Colonic mucosa (tissue), 4 donors: ENCODE measurements around the gene CDH1. TPM values are rescaled to one million over a fixed set of nuclear protein-coding genes. Genes with fewer than 3 reads are reported as not detected.
A peak's percentile ranks its signal among the peaks of the same experiment; 100 is the strongest.

Experiments
- DNase-seq: peaks from one replicate; pipeline ENCODE4 v3.0.0-alpha.2; 2020
- H3K27ac ChIP-seq: fragments of 200-600 bp; one replicate; pipeline ENCODE4 v1.8.0; 2021
- H3K27me3 ChIP-seq: fragments of 200-600 bp; one replicate; pipeline ENCODE4 v1.8.0; 2021
- H3K36me3 ChIP-seq: fragments of 200-600 bp; one replicate; pipeline ENCODE4 v1.8.0; 2021
- H3K4me1 ChIP-seq: fragments of 200-600 bp; one replicate; pipeline ENCODE4 v1.8.0; 2021; ENCODE audit warnings: mild to moderate bottlenecking
- H3K4me3 ChIP-seq: fragments of 200-600 bp; one replicate; pipeline ENCODE4 v1.8.0; 2021
- H3K9ac ChIP-seq, 2 donors: one replicate each; pipeline ENCODE4 v1.7.0; 2013; ENCODE audit warnings: control low read depth in 2 of 2, low read depth in 2 of 2, low read length in 2 of 2
- H3K9me3 ChIP-seq: fragments of 200-600 bp; one replicate; pipeline ENCODE4 v1.8.0; 2021
- intact Hi-C: fragments of 100-400 bp; cut with DNase I; formaldehyde crosslinking; loops from one replicate; pipeline ENCODE4 v1.14.1; 2022
- total RNA-seq, 2 donors: library from RNA; stranded (reverse); fragmentation: NEBNext Ultra II Directional in 1 of 2; extraction: Animal tissue kit (Norgen Biotek cat#: 25700) in 1 of 2; gene quantifications; one replicate each; pipeline ENCODE4 v1.2.1, GENCODE V29; 2021
- TF ChIP-seq, protein P1 (sequence below): fragments of 200-600 bp; IDR thresholded peaks from one replicate; pipeline ENCODE4 v1.8.0; 2022; ENCODE audit warnings: antibody characterized with exemption, mild to moderate bottlenecking
- donor health status: healthy.
- donor health status: DM: no; HTN: no; CAD: no.
- donor health status: DM: no; HTN: no; CAD: no.

CDH1 gene
- total RNA-seq, 2 donors from 2014 or later: 494 to 519 TPM

DNA sequence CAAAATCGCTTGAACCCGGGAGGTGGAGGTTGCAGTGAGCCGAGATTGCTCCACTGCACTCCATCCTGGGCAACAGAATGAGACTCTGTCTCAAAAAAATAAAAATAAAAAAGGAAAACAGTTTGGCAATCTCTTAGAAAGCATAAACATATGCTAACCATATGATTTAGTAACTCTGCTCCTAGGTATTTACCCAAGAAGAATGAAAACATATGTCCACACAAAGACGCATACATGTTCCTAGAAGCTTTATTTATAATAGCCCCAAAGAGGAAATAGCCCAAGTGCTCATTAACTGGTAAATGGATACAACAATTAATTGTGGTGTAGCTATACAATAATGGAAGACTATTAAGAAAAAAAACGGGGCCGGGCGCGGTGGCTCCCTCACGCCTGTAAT is 18.5 kb upstream of the CDH1 start:
- DNase-seq: no peak
- H3K27ac ChIP-seq: no peak overlapping the region
- no peaks in the 10 kb centered on the region for H3K36me3 ChIP-seq
- intact Hi-C loops: no loop called here
- no peak overlapping the region for H3K4me3 ChIP-seq
- TF ChIP-seq, protein P1, sequence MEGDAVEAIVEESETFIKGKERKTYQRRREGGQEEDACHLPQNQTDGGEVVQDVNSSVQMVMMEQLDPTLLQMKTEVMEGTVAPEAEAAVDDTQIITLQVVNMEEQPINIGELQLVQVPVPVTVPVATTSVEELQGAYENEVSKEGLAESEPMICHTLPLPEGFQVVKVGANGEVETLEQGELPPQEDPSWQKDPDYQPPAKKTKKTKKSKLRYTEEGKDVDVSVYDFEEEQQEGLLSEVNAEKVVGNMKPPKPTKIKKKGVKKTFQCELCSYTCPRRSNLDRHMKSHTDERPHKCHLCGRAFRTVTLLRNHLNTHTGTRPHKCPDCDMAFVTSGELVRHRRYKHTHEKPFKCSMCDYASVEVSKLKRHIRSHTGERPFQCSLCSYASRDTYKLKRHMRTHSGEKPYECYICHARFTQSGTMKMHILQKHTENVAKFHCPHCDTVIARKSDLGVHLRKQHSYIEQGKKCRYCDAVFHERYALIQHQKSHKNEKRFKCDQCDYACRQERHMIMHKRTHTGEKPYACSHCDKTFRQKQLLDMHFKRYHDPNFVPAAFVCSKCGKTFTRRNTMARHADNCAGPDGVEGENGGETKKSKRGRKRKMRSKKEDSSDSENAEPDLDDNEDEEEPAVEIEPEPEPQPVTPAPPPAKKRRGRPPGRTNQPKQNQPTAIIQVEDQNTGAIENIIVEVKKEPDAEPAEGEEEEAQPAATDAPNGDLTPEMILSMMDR: no peak
- H3K27me3 ChIP-seq: no peaks in the 10 kb centered on the region
- H3K4me1 ChIP-seq: no peaks in the 10 kb centered on the region
- no peaks in the 10 kb centered on the region for H3K9me3 ChIP-seq
- no peak overlapping the region for H3K9ac ChIP-seq

DNA sequence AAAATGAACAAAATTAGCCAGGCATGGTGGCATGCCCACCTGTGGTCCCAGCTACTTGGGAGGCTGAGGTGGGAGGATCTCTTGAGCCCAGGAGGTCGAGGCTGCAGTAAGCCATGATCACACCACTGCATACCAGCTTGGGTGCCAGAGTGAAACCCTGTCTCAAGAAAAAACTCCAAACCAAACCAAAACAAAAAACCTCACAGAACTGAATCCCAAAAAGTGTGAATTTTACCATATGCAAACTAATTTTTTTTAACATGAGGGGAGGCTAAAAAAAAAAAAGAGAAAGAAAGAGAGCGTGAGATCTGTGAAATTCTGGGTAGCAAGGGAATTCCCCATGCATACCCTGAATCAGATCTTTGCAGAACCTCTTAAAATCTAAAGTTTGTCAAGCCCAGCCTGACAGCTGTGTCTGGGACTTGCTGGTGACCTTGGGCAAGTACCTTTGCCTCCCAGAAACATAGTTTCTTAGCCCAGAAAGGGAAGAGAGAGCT is 17.1 kb upstream of the CDH1 start:
- Histone ChIP-seq H3K9me3 (no peaks in the 10 kb centered on the region), H3K4me3 (no peak overlapping the region), H3K27me3 (no peaks in the 10 kb centered on the region), H3K27ac (no peak overlapping the region), H3K4me1 (no peaks in the 10 kb centered on the region), H3K9ac (no peak overlapping the region), H3K36me3 (no peaks in the 10 kb centered on the region)
- intact Hi-C loops: no loop called here
- TF ChIP-seq, protein P1: no peak
- DNase-seq: no peak

DNA sequence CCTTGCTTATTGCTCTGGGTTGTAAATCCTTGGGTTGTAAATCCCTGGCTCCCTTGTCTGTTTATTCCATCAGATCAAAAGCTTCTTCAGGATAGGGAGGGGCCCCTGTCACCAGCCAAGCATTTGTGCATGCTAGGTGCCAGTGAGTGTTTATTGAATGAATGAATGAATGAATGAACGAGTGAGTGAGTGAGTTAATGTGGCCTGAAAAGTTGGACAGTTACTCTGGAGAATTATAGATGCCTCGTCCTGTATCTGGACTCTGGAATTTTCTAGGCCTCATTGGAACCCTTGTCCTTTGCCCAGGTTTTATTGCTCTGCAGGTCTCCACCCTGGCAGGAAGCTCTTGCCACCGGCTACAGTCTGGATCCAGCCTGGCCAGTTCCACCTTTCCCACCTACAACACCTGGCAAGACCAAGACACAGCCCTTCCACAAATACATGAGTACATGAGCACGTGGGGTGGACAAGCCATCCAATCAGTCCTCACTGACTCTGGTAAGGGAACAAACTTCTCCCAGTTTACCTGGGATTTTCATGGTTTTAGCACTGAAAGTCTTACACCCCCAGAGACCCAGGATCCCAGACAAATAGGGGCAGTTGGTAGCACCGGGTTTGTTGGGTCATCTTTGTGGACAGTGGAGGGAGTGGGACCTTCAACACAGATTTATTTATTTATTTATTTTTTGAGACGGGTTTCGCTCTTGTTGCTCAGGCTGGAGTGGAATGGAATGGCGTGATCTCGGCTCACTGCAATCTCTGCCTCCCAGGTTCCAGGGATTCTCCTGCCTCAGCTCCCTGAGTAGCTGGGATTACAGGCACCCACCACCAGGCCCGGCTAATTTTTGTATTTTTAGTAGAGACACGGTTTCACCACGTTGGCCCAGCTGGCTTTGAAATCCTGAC is 14.7 kb upstream of the CDH1 start:
- intact Hi-C loops: no loop called here
- H3K9me3 ChIP-seq: no peaks in the 10 kb centered on the region
- peak; percentile 91 for DNase-seq
- no peak overlapping the region for H3K4me3 ChIP-seq
- peak overlapping the region; percentile 90 for H3K27ac ChIP-seq
- H3K36me3 ChIP-seq: no peaks in the 10 kb centered on the region
- TF ChIP-seq, protein P1: no peak
- no peaks in the 10 kb centered on the region for H3K27me3 ChIP-seq
- H3K4me1 ChIP-seq: no peaks in the 10 kb centered on the region
- H3K9ac ChIP-seq: peak overlapping the region in 1 of 2 donors; percentile 46

DNA sequence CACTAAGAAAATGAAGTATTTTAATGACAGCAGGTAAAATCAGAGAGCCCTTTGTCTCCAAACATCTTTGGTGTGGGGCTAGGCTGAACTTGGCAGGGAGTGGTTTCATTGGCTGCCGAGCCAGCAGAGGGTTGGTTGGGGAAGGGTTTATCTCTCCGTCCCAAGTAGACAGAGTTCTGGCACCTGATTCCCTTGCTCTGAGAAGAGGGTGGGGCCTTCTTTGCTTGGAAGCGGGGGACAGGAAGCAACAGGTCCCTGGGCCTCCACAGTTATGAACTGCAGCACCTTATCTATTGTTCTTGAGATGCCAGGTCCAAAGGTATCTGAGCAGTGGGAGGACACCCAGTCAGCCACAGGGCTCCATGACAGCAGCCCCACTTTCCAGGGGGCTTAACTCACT is 12.3 kb upstream of the CDH1 start:
- Histone ChIP-seq H3K27ac (peak overlapping the region; percentile 61), H3K9me3 (no peaks in the 10 kb centered on the region), H3K4me3 (no peak overlapping the region), H3K27me3 (no peaks in the 10 kb centered on the region), H3K9ac (no peak overlapping the region), H3K36me3 (no peaks in the 10 kb centered on the region), H3K4me1 (no peaks in the 10 kb centered on the region)
- peak; percentile 82 for DNase-seq
- intact Hi-C loops: no loop called here
- TF ChIP-seq, protein P1: no peak

DNA sequence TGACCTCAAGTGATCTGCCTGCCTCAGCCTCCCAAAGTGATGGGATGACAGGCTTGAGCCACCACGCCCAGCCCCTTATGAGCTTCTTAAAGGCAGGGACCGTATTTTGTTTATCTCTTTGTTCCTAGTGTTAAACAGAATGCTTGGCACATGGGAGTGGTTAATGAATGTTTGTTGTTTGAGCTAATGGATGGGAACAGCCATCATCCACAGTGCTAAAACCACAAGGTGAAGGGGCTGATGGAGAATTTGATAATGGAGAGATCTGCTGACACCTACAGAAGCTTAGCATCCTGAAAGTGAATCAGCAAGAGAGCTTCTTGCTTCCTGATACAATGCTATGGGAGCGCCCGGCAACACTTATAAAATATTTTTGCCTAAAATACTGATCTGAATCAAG is 8.6 kb upstream of the CDH1 start:
- Histone ChIP-seq H3K4me1 (no peaks in the 10 kb centered on the region), H3K9ac (no peak overlapping the region), H3K4me3 (no peak overlapping the region), H3K36me3 (no peaks in the 10 kb centered on the region), H3K27me3 (no peaks in the 10 kb centered on the region), H3K27ac (no peak overlapping the region), H3K9me3 (no peaks in the 10 kb centered on the region)
- no peak for DNase-seq
- TF ChIP-seq, protein P1: no peak
- intact Hi-C loops: no loop called here
